ENCODE measurements around the gene ZMAT5.

GRCh38 chr22:29712119-29712518 lies 54.7 kb downstream of the ZMAT5 start:
- TF ChIP-seq, protein P1, sequence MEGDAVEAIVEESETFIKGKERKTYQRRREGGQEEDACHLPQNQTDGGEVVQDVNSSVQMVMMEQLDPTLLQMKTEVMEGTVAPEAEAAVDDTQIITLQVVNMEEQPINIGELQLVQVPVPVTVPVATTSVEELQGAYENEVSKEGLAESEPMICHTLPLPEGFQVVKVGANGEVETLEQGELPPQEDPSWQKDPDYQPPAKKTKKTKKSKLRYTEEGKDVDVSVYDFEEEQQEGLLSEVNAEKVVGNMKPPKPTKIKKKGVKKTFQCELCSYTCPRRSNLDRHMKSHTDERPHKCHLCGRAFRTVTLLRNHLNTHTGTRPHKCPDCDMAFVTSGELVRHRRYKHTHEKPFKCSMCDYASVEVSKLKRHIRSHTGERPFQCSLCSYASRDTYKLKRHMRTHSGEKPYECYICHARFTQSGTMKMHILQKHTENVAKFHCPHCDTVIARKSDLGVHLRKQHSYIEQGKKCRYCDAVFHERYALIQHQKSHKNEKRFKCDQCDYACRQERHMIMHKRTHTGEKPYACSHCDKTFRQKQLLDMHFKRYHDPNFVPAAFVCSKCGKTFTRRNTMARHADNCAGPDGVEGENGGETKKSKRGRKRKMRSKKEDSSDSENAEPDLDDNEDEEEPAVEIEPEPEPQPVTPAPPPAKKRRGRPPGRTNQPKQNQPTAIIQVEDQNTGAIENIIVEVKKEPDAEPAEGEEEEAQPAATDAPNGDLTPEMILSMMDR (IDR thresholded peaks at IDR 0.05) = no peak
- no peak for TF ChIP-seq POLR2A (IDR thresholded peaks at IDR 0.05; ENCODE audit: low read depth)
- no peak for TF ChIP-seq POLR2AphosphoS5 (IDR thresholded peaks at IDR 0.05)

Data from esophagus muscularis mucosa (tissue), 3 donors.